ENCODE data around the gene ITPRIP. TPM values are rescaled to one million over a fixed set of nuclear protein-coding genes. Genes with fewer than 3 reads are reported as not detected.

The ITPRIP gene
- total RNA-seq, 2 donors from 2014 or later: 9.1 to 11.0 TPM

DNA sequence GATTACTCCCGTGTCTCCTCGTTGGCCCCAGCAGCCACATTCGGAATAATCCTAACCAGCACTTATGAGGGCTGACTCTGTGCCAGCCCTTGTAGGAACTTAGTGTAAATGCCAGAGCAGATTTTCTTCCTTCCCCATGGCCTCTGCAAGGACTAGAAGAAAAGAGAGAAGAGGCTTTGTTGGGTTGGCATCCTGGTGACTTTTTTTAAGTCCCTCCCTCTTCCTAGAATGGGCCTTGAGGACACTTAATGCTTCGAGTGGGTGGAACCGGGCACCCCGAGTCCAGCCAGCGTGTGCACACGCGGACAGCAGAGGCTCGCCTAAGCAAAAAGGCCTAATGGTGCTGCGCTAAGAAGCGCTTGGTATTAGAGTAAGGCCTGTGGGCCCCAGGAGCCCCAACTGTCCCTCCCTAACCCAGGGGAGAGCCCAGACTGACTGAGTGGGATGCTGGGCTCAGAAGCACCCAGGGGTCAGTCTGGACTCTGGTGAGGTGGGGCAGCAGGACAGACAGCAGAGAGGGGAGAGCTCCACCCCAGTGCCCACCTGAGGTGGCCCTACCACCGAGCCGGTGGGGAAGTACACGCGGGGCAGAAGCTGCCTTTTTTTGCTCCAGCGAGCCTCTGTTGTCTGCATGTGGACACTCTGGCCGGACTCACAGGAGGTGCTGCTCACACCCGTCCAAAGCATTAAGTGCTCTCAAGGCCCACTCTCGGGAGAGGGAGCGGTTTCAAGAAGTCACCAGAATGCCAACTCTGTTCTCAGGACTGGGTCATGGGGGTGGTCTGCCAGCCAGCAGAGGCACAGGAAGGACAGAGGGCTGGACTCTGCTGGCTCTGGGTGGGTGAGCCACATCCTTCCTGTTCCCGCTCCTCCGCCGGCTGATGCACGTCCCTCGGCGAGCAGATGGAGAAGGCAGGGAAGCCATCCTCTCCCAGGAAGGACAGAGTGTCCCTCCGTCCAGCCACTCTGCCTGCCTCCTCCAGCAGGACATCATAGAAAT lies 12.5 kb downstream of the ITPRIP start:
- peaks cover 8% of the 10 kb centered on the region for H3K36me3 Mint-ChIP-seq (ENCODE audit: low read depth)
- Histone ChIP-seq H3K4me3 (ENCODE audit: low read length) (no peak overlapping the region), H3K4me1 (ENCODE audit: control insufficient read depth, insufficient read depth, low read length) (peaks cover 24% of the 10 kb centered on the region), H3K9me3 (ENCODE audit: control insufficient read depth, low read length) (no peaks in the 10 kb centered on the region), H3K36me3 (ENCODE audit: control insufficient read depth, insufficient read depth, low read length) (peaks cover 5% of the 10 kb centered on the region), H3K9ac (ENCODE audit: extremely low read depth, low read length, poor library complexity, severe bottlenecking) (no peak overlapping the region), H3K27me3 (ENCODE audit: control insufficient read depth, insufficient read depth, low read length, poor library complexity, severe bottlenecking) (no peaks in the 10 kb centered on the region), H3K27ac (ENCODE audit: low read depth, low read length) (no peak overlapping the region)
- no peak for DNase-seq
- no peaks in the 10 kb centered on the region for H3K27me3 Mint-ChIP-seq (ENCODE audit: insufficient read depth)
- no peak overlapping the region for H3K27ac Mint-ChIP-seq
- peaks cover 47% of the 10 kb centered on the region for H3K4me1 Mint-ChIP-seq
- TF ChIP-seq, protein P1, sequence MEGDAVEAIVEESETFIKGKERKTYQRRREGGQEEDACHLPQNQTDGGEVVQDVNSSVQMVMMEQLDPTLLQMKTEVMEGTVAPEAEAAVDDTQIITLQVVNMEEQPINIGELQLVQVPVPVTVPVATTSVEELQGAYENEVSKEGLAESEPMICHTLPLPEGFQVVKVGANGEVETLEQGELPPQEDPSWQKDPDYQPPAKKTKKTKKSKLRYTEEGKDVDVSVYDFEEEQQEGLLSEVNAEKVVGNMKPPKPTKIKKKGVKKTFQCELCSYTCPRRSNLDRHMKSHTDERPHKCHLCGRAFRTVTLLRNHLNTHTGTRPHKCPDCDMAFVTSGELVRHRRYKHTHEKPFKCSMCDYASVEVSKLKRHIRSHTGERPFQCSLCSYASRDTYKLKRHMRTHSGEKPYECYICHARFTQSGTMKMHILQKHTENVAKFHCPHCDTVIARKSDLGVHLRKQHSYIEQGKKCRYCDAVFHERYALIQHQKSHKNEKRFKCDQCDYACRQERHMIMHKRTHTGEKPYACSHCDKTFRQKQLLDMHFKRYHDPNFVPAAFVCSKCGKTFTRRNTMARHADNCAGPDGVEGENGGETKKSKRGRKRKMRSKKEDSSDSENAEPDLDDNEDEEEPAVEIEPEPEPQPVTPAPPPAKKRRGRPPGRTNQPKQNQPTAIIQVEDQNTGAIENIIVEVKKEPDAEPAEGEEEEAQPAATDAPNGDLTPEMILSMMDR (conservative IDR thresholded peaks at IDR 0.05): no peak
- H3K9me3 Mint-ChIP-seq: no peaks in the 10 kb centered on the region
- H3K4me3 Mint-ChIP-seq: no peak overlapping the region
- 96 to 98% methylated on average over 23 to 28 of the region's 28 CpGs for WGBS, 2 experiments (ENCODE audit: insufficient coverage in 1 of 2, insufficient read length in 1 of 2)

DNA sequence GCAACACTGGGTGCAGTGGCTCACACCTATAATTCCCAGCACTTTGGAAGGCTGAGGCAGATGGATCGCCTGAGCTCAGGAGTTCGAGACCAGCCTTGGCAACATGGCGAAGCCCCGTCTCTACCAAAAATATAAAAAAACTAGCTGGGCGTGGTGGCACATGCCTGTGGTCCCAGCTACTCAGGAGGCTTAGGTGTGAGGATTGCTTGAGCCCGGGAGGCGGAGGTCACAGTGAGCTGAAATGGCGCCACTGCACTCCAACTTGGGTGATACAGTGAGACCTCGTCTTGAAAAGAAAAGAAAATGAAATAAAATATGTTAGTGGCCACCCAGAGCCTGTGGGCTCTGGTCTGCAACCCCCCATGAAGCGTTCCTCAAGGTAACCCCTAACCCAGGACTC lies 13.3 kb downstream of the ITPRIP start:
- no peak overlapping the region for H3K27ac ChIP-seq (ENCODE audit: low read depth, low read length)
- H3K4me1 ChIP-seq (ENCODE audit: control insufficient read depth, insufficient read depth, low read length): peaks cover 17% of the 10 kb centered on the region
- Mint-ChIP-seq H3K9me3 (no peaks in the 10 kb centered on the region), H3K27ac (no peak overlapping the region), H3K36me3 (ENCODE audit: low read depth) (peaks cover 8% of the 10 kb centered on the region), H3K27me3 (ENCODE audit: insufficient read depth) (no peaks in the 10 kb centered on the region), H3K4me3 (no peak overlapping the region), H3K4me1 (peaks cover 39% of the 10 kb centered on the region)
- no peak overlapping the region for H3K9ac ChIP-seq (ENCODE audit: extremely low read depth, low read length, poor library complexity, severe bottlenecking)
- H3K4me3 ChIP-seq (ENCODE audit: low read length): no peak overlapping the region
- no peaks in the 10 kb centered on the region for H3K27me3 ChIP-seq (ENCODE audit: control insufficient read depth, insufficient read depth, low read length, poor library complexity, severe bottlenecking)
- TF ChIP-seq, protein P1 (conservative IDR thresholded peaks at IDR 0.05): no peak
- DNase-seq: no peak
- 96 to 97% methylated on average over 4 to 10 of the region's 10 CpGs for WGBS, 2 experiments (ENCODE audit: insufficient coverage in 1 of 2, insufficient read length in 1 of 2)
- peaks cover 5% of the 10 kb centered on the region for H3K36me3 ChIP-seq (ENCODE audit: control insufficient read depth, insufficient read depth, low read length)
- no peaks in the 10 kb centered on the region for H3K9me3 ChIP-seq (ENCODE audit: control insufficient read depth, low read length)

DNA sequence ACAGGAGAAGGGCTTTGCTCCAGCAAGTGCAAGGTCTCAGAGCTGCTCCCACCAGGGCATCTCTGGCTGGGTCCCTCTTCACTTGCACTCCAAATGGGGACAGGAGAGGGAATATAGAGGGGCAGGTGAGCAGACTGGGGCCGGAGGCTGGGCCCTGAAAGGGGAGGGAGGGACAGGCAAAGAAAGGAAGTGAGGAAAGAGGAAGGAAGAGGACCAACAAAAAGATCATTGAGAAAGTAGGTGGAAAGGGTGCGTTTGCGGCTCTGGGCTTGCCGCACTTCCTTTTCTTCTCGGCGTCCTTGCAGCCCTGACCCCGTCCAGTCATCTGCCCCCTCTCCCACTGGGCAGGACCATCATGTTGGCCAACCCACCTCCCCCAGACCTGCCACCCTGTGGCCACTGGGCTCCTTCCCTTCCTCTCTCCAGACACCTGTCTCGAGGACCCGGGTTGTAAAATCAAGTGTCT lies 14.0 kb downstream of the ITPRIP start:
- Histone ChIP-seq H3K4me1 (ENCODE audit: control insufficient read depth, insufficient read depth, low read length) (peaks cover 11% of the 10 kb centered on the region), H3K36me3 (ENCODE audit: control insufficient read depth, insufficient read depth, low read length) (peaks cover 5% of the 10 kb centered on the region), H3K27ac (ENCODE audit: low read depth, low read length) (no peak overlapping the region), H3K9me3 (ENCODE audit: control insufficient read depth, low read length) (no peaks in the 10 kb centered on the region), H3K4me3 (ENCODE audit: low read length) (no peak overlapping the region), H3K27me3 (ENCODE audit: control insufficient read depth, insufficient read depth, low read length, poor library complexity, severe bottlenecking) (no peaks in the 10 kb centered on the region), H3K9ac (ENCODE audit: extremely low read depth, low read length, poor library complexity, severe bottlenecking) (no peak overlapping the region)
- Mint-ChIP-seq H3K36me3 (ENCODE audit: low read depth) (peaks cover 8% of the 10 kb centered on the region), H3K4me3 (no peak overlapping the region), H3K27me3 (ENCODE audit: insufficient read depth) (no peaks in the 10 kb centered on the region), H3K9me3 (no peaks in the 10 kb centered on the region), H3K4me1 (peaks cover 39% of the 10 kb centered on the region), H3K27ac (peak overlapping the region; percentile 21)
- TF ChIP-seq, protein P1 (conservative IDR thresholded peaks at IDR 0.05): no peak
- DNase-seq: peak; percentile 43
- WGBS, 2 experiments (ENCODE audit: insufficient coverage in 1 of 2, insufficient read length in 1 of 2): 91 to 100% methylated on average over 5 to 9 of the region's 9 CpGs
